NB4 (cell line): Measurements from ENCODE around the gene AGER.
A peak's percentile ranks its signal among the peaks of the same experiment; 100 is the strongest.

Experiments used
- DNase-seq: peaks from one replicate; pipeline ENCODE4 v3.0.0; 2010; ENCODE audit warnings: low read depth
- H3K4me3 ChIP-seq: one replicate; pipeline ENCODE4 v1.5.1; 2011; ENCODE audit warnings: mild to moderate bottlenecking, low read depth, low read length, moderate library complexity
- CTCF ChIP-seq: IDR thresholded peaks from one replicate; pipeline ENCODE4 v1.5.1; 2012; ENCODE audit warnings: low read depth, low read length
- MAX ChIP-seq: IDR thresholded peaks from 2 replicates; pipeline ENCODE4 v1.6.1; 2011; ENCODE audit warnings: low read depth, low read length
- MYC ChIP-seq: IDR thresholded peaks from 2 replicates; pipeline ENCODE4 v1.6.1; 2011; ENCODE audit warnings: low read depth, low read length
- POLR2A ChIP-seq: IDR thresholded peaks from 2 replicates; pipeline ENCODE4 v1.6.1; 2011; ENCODE audit warnings: mild to moderate bottlenecking; ENCODE audit not compliant: insufficient read length; ENCODE audit errors: extremely low read depth

AGER gene

DNA sequence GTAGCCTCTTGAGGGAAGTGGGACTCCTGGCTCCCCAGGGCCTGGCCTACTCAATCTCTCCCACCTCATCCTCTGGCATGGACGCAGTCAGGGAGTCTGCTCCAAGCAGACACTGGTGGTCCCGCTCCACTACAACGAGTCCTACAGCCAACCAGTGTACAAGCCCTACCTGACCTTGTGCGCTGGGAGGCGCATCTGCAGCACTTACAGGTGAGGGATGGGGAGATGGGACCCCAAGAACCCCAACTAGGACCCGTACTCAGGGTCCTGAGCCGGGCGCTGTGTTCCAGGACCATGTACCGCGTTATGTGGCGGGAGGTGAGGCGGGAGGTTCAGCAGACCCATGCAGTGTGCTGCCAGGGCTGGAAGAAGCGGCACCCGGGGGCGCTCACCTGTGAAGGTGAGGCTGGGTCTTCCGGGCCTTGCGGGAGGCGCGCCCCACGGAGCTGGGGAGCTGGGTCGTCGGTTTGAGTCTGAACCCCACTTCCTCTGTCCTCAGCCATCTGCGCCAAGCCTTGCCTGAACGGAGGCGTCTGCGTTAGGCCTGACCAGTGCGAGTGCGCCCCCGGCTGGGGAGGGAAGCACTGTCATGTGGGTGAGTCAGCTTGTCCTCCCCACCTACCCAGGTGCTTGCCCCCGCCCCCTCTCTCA, 17.5 kb downstream of the AGER start:
- no peak for TF ChIP-seq MAX
- TF ChIP-seq CTCF = peak; percentile 21
- no peak for DNase-seq
- H3K4me3 ChIP-seq = no peak overlapping the region

- TF ChIP-seq CTCF (no peak), MAX (no peak)
These were observed 19.8 kb downstream of the AGER start, which contains the start of gene EGFL8 for GRCh38 chr6:32164295-32164694. Gene EGFL8 (plus strand): TSS chr6:32164595. CDS start chr6:32166166, 1,571 bp downstream.

GRCh38 chr6:32163559-32164258, 20.3 kb downstream of the AGER start:
- no peak overlapping the region for H3K4me3 ChIP-seq
- no peak for TF ChIP-seq CTCF
- no peak for DNase-seq

More at GRCh38 chr6:32164295-32164694, 19.8 kb downstream of the AGER start, which contains the start of gene EGFL8:
- no peak within 1 kb of the TSS for H3K4me3 ChIP-seq
- no peak for DNase-seq

DNA sequence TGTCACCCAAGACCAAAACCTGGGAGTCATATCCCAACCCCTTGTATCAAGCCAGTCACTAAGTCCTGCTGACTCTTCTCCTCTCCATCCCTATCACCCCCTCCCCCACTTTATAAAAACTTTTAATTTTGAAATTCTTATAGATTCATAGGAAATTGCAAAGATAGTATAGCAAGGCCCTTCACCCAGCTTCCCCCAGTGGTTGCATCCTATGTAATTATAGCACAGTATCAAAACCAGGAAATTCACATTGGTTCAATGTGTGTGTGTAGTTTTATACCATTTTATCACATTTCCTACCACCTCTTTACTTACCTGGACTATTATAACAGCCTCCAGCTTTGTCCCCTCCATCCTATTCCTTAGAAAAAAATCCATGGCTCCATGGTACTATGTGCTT, 26.0 kb downstream of the AGER start:
- H3K4me3 ChIP-seq = no peak overlapping the region
- no peak for DNase-seq
- TF ChIP-seq MYC (no peak), CTCF (no peak), MAX (no peak), POLR2A (no peak)

GRCh38 chr6:32156891-32157290, 27.2 kb downstream of the AGER start:
- TF ChIP-seq POLR2A = no peak
- no peak for TF ChIP-seq CTCF
- no peak for TF ChIP-seq MAX
- TF ChIP-seq MYC = no peak
- no peak overlapping the region for H3K4me3 ChIP-seq
- no peak for DNase-seq
